ENCODE measurements around the gene RNF169.

DNA sequence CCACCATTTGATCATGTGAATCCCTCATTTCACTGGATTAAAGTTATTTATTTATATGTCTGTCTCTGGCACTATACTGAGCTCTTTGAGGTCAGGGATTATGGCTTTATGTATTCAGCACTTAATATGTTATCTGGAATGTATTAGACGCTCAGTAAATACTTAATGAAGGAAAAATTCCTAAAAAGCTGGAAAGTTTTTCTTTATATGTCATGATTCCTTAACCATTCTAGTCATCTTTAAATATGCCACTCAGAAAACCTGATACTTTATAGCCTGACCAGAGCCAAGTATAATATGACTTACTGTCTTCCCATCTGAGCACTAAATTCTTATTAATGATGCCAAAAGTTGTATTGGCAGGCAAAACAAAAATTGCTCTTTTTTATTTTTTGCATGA lies 27.1 kb downstream of the RNF169 start:
- TF ChIP-seq GATA3 (IDR thresholded peaks at IDR 0.05; ENCODE audit: low read depth, low read length) (no peak), GATA2 (IDR thresholded peaks at IDR 0.05; ENCODE audit: low read depth, low read length) (no peak)
